SK-N-SH treated with all-trans-retinoic acid at 6 μM for 48 hours (cell line): ENCODE results near the gene ACOT7.
A peak's percentile ranks its signal among the peaks of the same experiment; 100 is the strongest.
"Not testable (repeated sequence)": the region's sequence is repeated elsewhere in the genome, so short reads cannot be mapped to it uniquely, and the experiment has no call there.

Experiments
- ATAC-seq: fragments of 200-7000 bp; cut with Tn5 transposase; 3 replicates; pipeline ENCODE4 v1.9.1; 2020; ENCODE audit warnings: mild to moderate bottlenecking, moderate library complexity
- ARNTL ChIP-seq: fragments of 450-650 bp; formaldehyde crosslinking; IDR thresholded peaks from 2 replicates; pipeline ENCODE4 v1.5.0; 2020; ENCODE audit warnings: low read depth, mild to moderate bottlenecking, moderate library complexity, borderline replicate concordance
- BACH2 ChIP-seq: fragments of 250-450 bp; sonication (Bioruptor Pico); IDR thresholded peaks from 2 replicates; pipeline ENCODE4 v1.9.0; 2021; ENCODE audit warnings: mild to moderate bottlenecking, borderline replicate concordance
- CSDC2 ChIP-seq: fragments of 250-450 bp; sonication (Bioruptor Pico); IDR thresholded peaks from 2 replicates; pipeline ENCODE4 v1.5.0; 2020; ENCODE audit warnings: mild to moderate bottlenecking, moderate library complexity
- ESRRG ChIP-seq: fragments of 250-450 bp; sonication (Bioruptor Pico); IDR thresholded peaks from 2 replicates; pipeline ENCODE4 v1.6.1; 2021; ENCODE audit warnings: mild to moderate bottlenecking
- GLIS3 ChIP-seq: fragments of 250-450 bp; sonication (Bioruptor Pico); IDR thresholded peaks from 2 replicates; pipeline ENCODE4 v1.5.0; 2020; ENCODE audit warnings: mild to moderate bottlenecking, moderate library complexity
- ISL1 ChIP-seq: fragments of 250-450 bp; sonication (Bioruptor Pico); IDR thresholded peaks from 2 replicates; pipeline ENCODE4 v2.1.2; 2022; ENCODE audit warnings: mild to moderate bottlenecking, moderate library complexity
- OSR1 ChIP-seq: fragments of 250-450 bp; sonication (Bioruptor Pico); IDR thresholded peaks from 2 replicates; pipeline ENCODE4 v1.8.0; 2022; ENCODE audit warnings: moderate library complexity, mild to moderate bottlenecking, inconsistent platforms
- PPARA ChIP-seq: fragments of 250-450 bp; sonication (Bioruptor Pico); IDR thresholded peaks from 2 replicates; pipeline ENCODE4 v1.5.0; 2020; ENCODE audit warnings: mild to moderate bottlenecking, borderline replicate concordance
- RARB ChIP-seq: fragments of 250-450 bp; sonication (Bioruptor Pico); IDR thresholded peaks from 2 replicates; pipeline ENCODE4 v1.8.0; 2021; ENCODE audit warnings: mild to moderate bottlenecking, moderate library complexity
- TCF4 ChIP-seq: fragments of 250-450 bp; sonication (Bioruptor Pico); IDR thresholded peaks from 2 replicates; pipeline ENCODE4 v1.8.0; 2021; ENCODE audit warnings: mild to moderate bottlenecking, moderate library complexity, borderline replicate concordance
- TOX ChIP-seq: fragments of 250-450 bp; sonication (Bioruptor Pico); IDR thresholded peaks from 2 replicates; pipeline ENCODE4 v1.8.0; 2021; ENCODE audit warnings: mild to moderate bottlenecking, moderate library complexity, borderline replicate concordance
- ZC3H10 ChIP-seq: fragments of 250-450 bp; sonication (Bioruptor Pico); IDR thresholded peaks from 2 replicates; pipeline ENCODE4 v1.5.1; 2021; ENCODE audit warnings: mild to moderate bottlenecking, moderate library complexity
- ZFP3 ChIP-seq: fragments of 250-450 bp; sonication (Bioruptor Pico); IDR thresholded peaks from 2 replicates; pipeline ENCODE4 v1.5.0; 2020; ENCODE audit warnings: mild to moderate bottlenecking, moderate library complexity
- ZFP30 ChIP-seq: fragments of 450-650 bp; formaldehyde crosslinking; IDR thresholded peaks from 2 replicates; pipeline ENCODE4 v1.5.0; 2022; ENCODE audit warnings: mild to moderate bottlenecking, moderate library complexity
- ZNF565 ChIP-seq: fragments of 450-650 bp; formaldehyde crosslinking; conservative IDR thresholded peaks from 2 replicates; pipeline ENCODE4 v1.5.0; 2020; ENCODE audit warnings: low read depth, mild to moderate bottlenecking, moderate library complexity
- ZNF8 ChIP-seq: fragments of 450-650 bp; formaldehyde crosslinking; IDR thresholded peaks from 2 replicates; pipeline ENCODE4 v1.5.0; 2020; ENCODE audit warnings: mild to moderate bottlenecking, moderate library complexity
- TF ChIP-seq, protein P1 (sequence below): fragments of 250-450 bp; sonication (Bioruptor Pico); IDR thresholded peaks from 2 replicates; pipeline ENCODE4 v1.5.1; 2020; ENCODE audit warnings: low read depth, mild to moderate bottlenecking, moderate library complexity
- TF ChIP-seq, protein P2 (sequence below): fragments of 250-450 bp; sonication (Bioruptor Pico); IDR thresholded peaks from 2 replicates; pipeline ENCODE4 v1.8.0; 2020; ENCODE audit warnings: mild to moderate bottlenecking, moderate library complexity, borderline replicate concordance
- TF ChIP-seq, protein P3 (sequence below): fragments of 250-450 bp; sonication (Bioruptor Pico); IDR thresholded peaks from 2 replicates; pipeline ENCODE4 v1.8.0; 2021; ENCODE audit warnings: low read depth, mild to moderate bottlenecking, moderate library complexity, borderline replicate concordance
- TF ChIP-seq, protein P4 (sequence below): fragments of 250-450 bp; sonication (Bioruptor Pico); IDR thresholded peaks from 2 replicates; pipeline ENCODE4 v1.5.1; 2021; ENCODE audit warnings: mild to moderate bottlenecking, moderate library complexity

Gene ACOT7

DNA sequence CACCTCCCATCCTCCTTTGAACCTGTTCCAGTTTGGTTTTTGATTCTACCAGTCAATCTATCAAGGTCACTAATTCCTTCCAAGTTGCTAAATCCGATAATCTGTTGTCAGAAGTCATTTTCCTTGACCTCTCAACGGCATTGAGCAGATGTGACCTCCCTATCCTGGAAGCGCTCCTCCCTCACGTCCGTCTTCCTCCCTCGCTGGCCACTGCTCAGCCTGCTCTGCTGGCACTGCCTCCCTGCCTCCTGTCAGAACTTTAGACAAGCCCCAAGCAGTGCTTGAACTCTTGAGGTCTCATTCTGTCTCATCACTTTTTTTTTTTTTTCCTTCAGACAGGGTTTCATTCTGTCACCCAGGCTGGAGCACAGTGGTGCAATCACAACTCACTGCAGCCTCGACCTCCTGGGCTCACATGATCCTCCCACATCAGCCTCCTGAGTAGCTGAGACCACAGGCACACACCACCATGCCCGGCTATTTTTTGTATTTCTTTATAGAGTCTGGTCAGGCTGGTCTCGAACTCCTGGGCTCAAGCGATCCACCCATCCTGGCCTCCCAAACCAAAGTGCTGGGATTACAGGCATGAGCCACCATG, 4.4 kb upstream of the ACOT7 start (continued):
- TF ChIP-seq, protein P1, sequence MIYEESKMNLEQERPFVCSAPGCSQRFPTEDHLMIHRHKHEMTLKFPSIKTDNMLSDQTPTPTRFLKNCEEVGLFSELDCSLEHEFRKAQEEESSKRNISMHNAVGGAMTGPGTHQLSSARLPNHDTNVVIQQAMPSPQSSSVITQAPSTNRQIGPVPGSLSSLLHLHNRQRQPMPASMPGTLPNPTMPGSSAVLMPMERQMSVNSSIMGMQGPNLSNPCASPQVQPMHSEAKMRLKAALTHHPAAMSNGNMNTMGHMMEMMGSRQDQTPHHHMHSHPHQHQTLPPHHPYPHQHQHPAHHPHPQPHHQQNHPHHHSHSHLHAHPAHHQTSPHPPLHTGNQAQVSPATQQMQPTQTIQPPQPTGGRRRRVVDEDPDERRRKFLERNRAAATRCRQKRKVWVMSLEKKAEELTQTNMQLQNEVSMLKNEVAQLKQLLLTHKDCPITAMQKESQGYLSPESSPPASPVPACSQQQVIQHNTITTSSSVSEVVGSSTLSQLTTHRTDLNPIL, result no peak

DNA sequence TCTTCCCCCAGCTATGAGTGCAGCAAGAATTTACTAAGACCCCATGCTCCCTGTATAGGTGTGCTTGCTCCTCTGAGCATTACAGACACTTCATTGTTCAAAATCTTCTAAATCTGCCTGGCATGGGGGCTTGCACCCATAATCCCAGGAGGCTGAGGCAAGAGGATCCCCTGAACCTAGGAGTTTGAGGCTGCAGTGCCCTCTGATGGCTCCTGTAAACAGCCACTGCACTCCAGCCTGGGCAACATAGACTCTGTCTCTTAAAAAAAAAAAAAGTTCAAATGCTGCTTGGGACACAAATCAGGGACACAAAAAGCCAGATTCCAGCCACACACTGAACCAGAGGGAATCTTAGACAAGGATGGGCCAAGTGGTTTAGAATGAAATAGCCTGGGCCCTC, 3.4 kb upstream of the ACOT7 start:
- TF ChIP-seq TCF4 (no peak), ZNF565 (CRISPR knock-in tag) (no peak), ESRRG (CRISPR knock-in tag) (no peak), OSR1 (CRISPR knock-in tag) (no peak), GLIS3 (CRISPR knock-in tag) (no peak), RARB (no peak), ZFP3 (CRISPR knock-in tag) (no peak), ZFP30 (CRISPR knock-in tag) (no peak), ISL1 (CRISPR knock-in tag) (no peak), CSDC2 (CRISPR knock-in tag) (no peak), ARNTL (no peak), ZNF8 (CRISPR knock-in tag) (no peak), BACH2 (no peak), PPARA (CRISPR knock-in tag) (no peak)
- TF ChIP-seq, protein P2, sequence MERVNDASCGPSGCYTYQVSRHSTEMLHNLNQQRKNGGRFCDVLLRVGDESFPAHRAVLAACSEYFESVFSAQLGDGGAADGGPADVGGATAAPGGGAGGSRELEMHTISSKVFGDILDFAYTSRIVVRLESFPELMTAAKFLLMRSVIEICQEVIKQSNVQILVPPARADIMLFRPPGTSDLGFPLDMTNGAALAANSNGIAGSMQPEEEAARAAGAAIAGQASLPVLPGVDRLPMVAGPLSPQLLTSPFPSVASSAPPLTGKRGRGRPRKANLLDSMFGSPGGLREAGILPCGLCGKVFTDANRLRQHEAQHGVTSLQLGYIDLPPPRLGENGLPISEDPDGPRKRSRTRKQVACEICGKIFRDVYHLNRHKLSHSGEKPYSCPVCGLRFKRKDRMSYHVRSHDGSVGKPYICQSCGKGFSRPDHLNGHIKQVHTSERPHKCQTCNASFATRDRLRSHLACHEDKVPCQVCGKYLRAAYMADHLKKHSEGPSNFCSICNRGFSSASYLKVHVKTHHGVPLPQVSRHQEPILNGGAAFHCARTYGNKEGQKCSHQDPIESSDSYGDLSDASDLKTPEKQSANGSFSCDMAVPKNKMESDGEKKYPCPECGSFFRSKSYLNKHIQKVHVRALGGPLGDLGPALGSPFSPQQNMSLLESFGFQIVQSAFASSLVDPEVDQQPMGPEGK (CRISPR knock-in tag), result no peak
- TF ChIP-seq, protein P3, sequence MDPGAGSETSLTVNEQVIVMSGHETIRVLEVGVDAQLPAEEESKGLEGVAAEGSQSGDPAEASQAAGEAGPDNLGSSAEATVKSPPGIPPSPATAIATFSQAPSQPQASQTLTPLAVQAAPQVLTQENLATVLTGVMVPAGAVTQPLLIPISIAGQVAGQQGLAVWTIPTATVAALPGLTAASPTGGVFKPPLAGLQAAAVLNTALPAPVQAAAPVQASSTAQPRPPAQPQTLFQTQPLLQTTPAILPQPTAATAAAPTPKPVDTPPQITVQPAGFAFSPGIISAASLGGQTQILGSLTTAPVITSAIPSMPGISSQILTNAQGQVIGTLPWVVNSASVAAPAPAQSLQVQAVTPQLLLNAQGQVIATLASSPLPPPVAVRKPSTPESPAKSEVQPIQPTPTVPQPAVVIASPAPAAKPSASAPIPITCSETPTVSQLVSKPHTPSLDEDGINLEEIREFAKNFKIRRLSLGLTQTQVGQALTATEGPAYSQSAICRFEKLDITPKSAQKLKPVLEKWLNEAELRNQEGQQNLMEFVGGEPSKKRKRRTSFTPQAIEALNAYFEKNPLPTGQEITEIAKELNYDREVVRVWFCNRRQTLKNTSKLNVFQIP (CRISPR knock-in tag), result no peak
- TF ChIP-seq, protein P1, result no peak
- TF ChIP-seq, protein P4, sequence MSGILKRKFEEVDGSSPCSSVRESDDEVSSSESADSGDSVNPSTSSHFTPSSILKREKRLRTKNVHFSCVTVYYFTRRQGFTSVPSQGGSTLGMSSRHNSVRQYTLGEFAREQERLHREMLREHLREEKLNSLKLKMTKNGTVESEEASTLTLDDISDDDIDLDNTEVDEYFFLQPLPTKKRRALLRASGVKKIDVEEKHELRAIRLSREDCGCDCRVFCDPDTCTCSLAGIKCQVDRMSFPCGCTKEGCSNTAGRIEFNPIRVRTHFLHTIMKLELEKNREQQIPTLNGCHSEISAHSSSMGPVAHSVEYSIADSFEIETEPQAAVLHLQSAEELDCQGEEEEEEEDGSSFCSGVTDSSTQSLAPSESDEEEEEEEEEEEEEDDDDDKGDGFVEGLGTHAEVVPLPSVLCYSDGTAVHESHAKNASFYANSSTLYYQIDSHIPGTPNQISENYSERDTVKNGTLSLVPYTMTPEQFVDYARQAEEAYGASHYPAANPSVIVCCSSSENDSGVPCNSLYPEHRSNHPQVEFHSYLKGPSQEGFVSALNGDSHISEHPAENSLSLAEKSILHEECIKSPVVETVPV (CRISPR knock-in tag), result no peak
- ATAC-seq, result no peak

DNA sequence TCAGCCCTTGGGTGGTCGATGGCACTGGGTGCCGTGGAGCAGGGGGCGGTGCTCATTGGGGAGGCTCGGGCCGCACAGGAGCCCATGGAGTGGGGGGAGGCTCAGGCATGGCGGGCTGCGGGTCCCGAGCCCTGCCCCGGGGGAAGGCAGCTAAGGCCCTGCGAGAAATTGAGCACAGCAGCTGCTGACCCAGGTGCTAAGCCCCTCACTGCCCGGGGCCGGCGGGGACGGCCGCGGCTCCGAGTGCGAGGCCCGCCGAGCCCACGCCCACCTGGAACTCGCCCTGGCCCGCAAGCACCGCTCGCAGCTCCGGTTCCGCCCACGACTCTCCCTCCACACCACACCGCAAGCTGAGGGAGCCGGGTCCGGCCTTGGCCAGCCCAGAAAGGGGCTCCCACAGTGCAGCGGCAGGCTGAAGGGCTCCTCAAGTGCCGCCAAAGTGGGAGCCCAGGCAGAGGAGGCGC, 2.2 kb upstream of the ACOT7 start:
- ATAC-seq, result not testable (repeated sequence)

DNA sequence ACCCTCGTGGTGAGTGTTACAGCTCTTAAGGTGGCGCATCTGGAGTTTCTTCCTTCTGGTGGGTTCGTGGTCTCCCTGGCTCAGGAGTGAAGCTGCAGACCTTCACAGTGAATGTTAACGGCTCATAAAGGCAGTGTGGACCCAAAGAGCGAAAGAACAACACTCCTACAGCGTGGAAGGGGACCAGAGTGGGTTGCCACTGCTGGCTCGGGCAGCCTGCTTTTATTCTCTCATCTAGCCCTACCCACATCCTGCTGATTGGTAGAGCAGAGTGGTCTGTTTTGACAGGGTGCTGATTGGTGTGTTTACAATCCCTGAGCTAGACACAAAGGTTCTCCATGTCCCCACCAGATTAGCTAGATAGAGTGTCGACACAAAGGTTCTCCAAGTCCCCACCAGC, 1.6 kb upstream of the ACOT7 start:
- not testable (repeated sequence) for ATAC-seq

DNA sequence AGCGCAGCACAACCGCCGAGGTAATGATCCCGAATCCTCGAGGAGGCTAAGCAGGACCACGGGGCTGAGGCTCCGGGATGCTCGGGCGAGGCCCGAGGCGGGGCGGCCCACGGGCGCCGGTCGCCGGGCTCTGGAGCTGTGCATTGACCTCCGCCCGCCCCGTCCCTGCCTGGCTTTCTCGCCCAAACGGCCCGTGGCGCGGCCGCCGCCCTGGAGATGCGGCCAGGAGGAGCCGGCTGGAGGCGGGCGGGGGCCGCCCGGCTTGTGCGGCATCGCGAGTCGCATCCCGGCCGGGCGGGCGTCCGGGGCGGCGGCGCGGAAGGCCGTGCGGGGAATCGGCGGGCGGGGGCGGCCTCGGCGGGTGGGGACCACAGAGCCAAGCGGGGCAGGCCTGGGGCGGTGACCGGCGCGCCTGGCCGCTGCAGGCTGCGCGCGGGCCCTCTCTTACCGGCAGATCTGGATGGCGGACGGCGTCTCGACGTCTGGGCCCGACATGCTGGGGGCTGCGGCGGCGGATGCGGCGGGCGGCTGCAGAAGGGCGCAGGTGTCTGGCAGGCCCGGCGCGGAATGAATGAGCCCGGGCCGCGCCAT, 663 bp downstream of the ACOT7 start:
- peak; percentile 16 for ATAC-seq
- TF ChIP-seq ZNF565 (CRISPR knock-in tag) (no peak), ZNF8 (CRISPR knock-in tag) (no peak), CSDC2 (CRISPR knock-in tag) (no peak), ZC3H10 (no peak), PPARA (CRISPR knock-in tag) (no peak), GLIS3 (CRISPR knock-in tag) (no peak), TOX (CRISPR knock-in tag) (no peak)
- TF ChIP-seq, protein P2 (CRISPR knock-in tag), result no peak
